SU-DHL-6 (cell line): Measurements from ENCODE around the gene DGLUCY.

Experiments used
- H2AFZ ChIP-seq: fragments of 200-600 bp; sonication (generic); 2 replicates; pipeline ENCODE4 v1.6.1; 2014; ENCODE audit warnings: low read depth, mild to moderate bottlenecking, moderate library complexity, mixed read lengths, antibody characterized with exemption, low read length; ENCODE audit not compliant: severe bottlenecking
- H3F3A ChIP-seq: fragments of 200-600 bp; shearing (Covaris generic); 2 replicates; pipeline ENCODE4 v1.6.0; 2016; ENCODE audit warnings: antibody characterized with exemption, mild to moderate bottlenecking; ENCODE audit not compliant: insufficient read depth
- H3K27ac ChIP-seq: fragments of 200-600 bp; sonication (generic); 2 replicates; pipeline ENCODE4 v1.5.1; 2016; ENCODE audit warnings: low read depth, mild to moderate bottlenecking, low read length, moderate library complexity, mixed read lengths
- H3K27me3 ChIP-seq: fragments of 200-600 bp; sonication (generic), shearing (Covaris generic); 2 replicates; pipeline ENCODE4 v1.6.0; 2014; ENCODE audit warnings: mild to moderate bottlenecking, low read length
- H3K36me3 ChIP-seq: fragments of 200-600 bp; sonication (generic); 2 replicates; pipeline ENCODE4 v1.6.1; 2014; ENCODE audit warnings: mild to moderate bottlenecking, low read length, mixed read lengths
- H3K4me2 ChIP-seq: fragments of 300-600, 200-600 bp; shearing (Covaris generic), sonication (generic); 2 replicates; pipeline ENCODE4 v1.6.0; 2014; ENCODE audit warnings: low read length, low read depth, mild to moderate bottlenecking; ENCODE audit not compliant: poor library complexity, severe bottlenecking
- H3K4me3 ChIP-seq: fragments of 200-600 bp; sonication (generic); 2 replicates; pipeline ENCODE4 v1.5.1; 2014; ENCODE audit warnings: antibody characterized with exemption, low read length, mild to moderate bottlenecking, mixed read lengths; ENCODE audit not compliant: insufficient read depth, poor library complexity, severe bottlenecking
- H3K79me2 ChIP-seq: fragments of 200-600 bp; sonication (generic); 2 replicates; pipeline ENCODE4 v1.6.1; 2014; ENCODE audit warnings: mild to moderate bottlenecking, low read length, moderate library complexity; ENCODE audit not compliant: insufficient read depth
- H3K9ac ChIP-seq: fragments of 200-600 bp; sonication (generic); 2 replicates; pipeline ENCODE4 v1.7.0; 2014; ENCODE audit warnings: mild to moderate bottlenecking, low read length
- H3K9me2 ChIP-seq: fragments of 200-600 bp; sonication (generic); replicated peaks from 2 replicates; pipeline ENCODE4 v1.6.1; 2014; ENCODE audit warnings: low read length; ENCODE audit not compliant: insufficient read depth
- H3K9me3 ChIP-seq: fragments of 200-600 bp; sonication (generic); 2 replicates; pipeline ENCODE4 v1.6.1; 2014; ENCODE audit warnings: low read length, mixed read lengths; ENCODE audit not compliant: insufficient read depth
- H4K20me1 ChIP-seq: fragments of 200-600 bp; sonication (generic); 2 replicates; pipeline ENCODE4 v1.6.1; 2014; ENCODE audit warnings: low read depth, mild to moderate bottlenecking, antibody characterized with exemption, low read length, moderate library complexity, mixed read lengths
- EZH2phosphoT487 ChIP-seq: fragments of 200-600 bp; sonication (generic), shearing (Covaris generic); conservative IDR thresholded peaks from 2 replicates; pipeline ENCODE4 v1.6.1; 2018; ENCODE audit warnings: mild to moderate bottlenecking, antibody characterized with exemption, low read length, moderate library complexity, mixed read lengths
- TF ChIP-seq, protein P1 (sequence below): fragments of 200-600 bp; sonication (generic); IDR thresholded peaks from one replicate; pipeline ENCODE4 v1.5.1; 2017; ENCODE audit warnings: antibody characterized with exemption, mild to moderate bottlenecking, low read length, moderate library complexity; ENCODE audit not compliant: insufficient read depth, poor library complexity, severe bottlenecking

The DGLUCY gene

DNA sequence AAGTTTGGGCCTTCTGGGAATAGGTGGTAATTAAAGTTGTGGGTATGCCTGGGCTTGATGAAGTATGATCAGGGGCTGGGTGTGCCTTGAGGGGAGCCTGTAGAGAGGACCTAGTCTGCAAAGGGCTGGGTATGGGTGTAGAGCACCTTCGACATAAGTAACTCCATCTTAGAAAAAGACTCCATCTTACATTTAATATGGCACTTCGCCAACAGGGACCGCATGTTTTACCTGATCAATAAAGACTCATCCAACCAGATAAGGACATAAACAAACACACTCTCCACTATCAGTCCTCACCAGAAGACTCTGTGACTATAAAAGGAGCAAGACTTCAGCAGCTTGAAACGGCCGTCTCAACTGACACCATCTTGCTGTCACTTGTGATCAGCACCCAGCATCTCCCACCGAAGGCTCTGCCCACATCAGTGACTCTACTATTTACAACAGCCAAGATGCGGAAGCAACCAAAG lies 154.1 kb downstream of the DGLUCY start:
- no peaks in the 10 kb centered on the region; the same call in 1 of the 2 replicates for H4K20me1 ChIP-seq
- no peaks in the 10 kb centered on the region for H3K79me2 ChIP-seq
- H3K27me3 ChIP-seq: no peaks in the 10 kb centered on the region
- peaks cover 17% of the 10 kb centered on the region for H3F3A ChIP-seq
- no peaks in the 10 kb centered on the region for H3K9me3 ChIP-seq
- no peak overlapping the region for H3K9ac ChIP-seq
- no peak overlapping the region for H3K4me2 ChIP-seq
- no peaks in the 10 kb centered on the region for H3K9me2 ChIP-seq
- TF ChIP-seq EZH2phosphoT487: no peak
- TF ChIP-seq, protein P1, sequence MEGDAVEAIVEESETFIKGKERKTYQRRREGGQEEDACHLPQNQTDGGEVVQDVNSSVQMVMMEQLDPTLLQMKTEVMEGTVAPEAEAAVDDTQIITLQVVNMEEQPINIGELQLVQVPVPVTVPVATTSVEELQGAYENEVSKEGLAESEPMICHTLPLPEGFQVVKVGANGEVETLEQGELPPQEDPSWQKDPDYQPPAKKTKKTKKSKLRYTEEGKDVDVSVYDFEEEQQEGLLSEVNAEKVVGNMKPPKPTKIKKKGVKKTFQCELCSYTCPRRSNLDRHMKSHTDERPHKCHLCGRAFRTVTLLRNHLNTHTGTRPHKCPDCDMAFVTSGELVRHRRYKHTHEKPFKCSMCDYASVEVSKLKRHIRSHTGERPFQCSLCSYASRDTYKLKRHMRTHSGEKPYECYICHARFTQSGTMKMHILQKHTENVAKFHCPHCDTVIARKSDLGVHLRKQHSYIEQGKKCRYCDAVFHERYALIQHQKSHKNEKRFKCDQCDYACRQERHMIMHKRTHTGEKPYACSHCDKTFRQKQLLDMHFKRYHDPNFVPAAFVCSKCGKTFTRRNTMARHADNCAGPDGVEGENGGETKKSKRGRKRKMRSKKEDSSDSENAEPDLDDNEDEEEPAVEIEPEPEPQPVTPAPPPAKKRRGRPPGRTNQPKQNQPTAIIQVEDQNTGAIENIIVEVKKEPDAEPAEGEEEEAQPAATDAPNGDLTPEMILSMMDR: no peak
- H3K27ac ChIP-seq: no peak overlapping the region
- H2AFZ ChIP-seq: no peak overlapping the region
- H3K4me3 ChIP-seq: no peak overlapping the region
- H3K36me3 ChIP-seq: 0 out of 2 replicates have a peak, but pooled peaks cover 6% of the 10 kb centered on the region

DNA sequence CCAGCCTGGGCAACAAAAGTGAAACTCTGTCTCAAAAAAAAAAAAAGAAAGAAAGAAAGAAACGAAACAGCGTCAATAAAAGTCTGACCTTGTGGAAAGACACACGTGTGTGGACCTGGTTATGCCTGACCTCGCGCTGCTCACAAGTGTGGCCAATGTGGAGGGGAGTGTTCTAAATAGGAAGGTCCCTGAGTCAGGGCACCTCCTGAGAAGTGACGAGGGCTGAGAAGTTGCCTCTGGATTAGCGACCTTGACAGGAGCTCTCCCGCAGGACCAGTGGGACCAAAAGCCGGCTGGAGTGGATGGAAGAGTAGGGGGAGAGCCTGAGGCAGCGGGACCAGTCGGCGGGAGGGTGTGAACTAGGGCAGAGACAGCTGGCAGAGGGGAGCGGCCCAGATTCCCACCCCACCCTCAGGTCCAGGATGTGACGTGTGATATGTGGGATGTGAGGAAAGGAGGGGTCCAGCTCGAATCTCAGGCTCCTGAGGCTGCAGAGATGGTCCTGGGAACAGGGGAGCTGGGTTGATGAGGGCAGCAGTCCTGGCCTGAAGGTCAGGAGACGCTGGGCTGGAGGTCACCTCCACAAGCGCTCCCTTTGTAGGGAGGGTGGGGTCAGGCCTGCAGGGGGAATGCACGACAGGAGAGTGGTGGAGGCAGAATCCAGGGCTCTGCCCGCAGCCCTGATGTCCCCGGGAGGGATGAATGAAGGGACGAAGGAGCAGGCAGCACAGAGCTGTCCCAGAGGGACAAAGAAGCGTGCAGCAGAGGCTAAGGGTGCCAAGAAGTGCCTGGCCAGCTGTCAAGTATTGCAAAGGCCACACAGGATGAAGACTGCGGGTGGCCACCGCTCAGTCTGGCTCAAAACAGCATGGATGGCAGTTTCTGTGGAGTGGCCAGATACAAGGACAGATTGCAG lies 155.5 kb downstream of the DGLUCY start:
- Histone ChIP-seq H3K9me2 (no peaks in the 10 kb centered on the region), H3K27ac (no peak overlapping the region), H2AFZ (no peak overlapping the region), H3K79me2 (no peaks in the 10 kb centered on the region), H3K9ac (no peak overlapping the region), H3K4me3 (no peak overlapping the region), H3F3A (peaks cover 17% of the 10 kb centered on the region), H3K36me3 (0 out of 2 replicates have a peak, but pooled peaks cover 6% of the 10 kb centered on the region), H3K4me2 (no peak overlapping the region), H3K27me3 (no peaks in the 10 kb centered on the region), H4K20me1 (no peaks in the 10 kb centered on the region; the same call in 1 of the 2 replicates), H3K9me3 (no peaks in the 10 kb centered on the region)
- TF ChIP-seq, protein P1: no peak
- TF ChIP-seq EZH2phosphoT487: no peak

DNA sequence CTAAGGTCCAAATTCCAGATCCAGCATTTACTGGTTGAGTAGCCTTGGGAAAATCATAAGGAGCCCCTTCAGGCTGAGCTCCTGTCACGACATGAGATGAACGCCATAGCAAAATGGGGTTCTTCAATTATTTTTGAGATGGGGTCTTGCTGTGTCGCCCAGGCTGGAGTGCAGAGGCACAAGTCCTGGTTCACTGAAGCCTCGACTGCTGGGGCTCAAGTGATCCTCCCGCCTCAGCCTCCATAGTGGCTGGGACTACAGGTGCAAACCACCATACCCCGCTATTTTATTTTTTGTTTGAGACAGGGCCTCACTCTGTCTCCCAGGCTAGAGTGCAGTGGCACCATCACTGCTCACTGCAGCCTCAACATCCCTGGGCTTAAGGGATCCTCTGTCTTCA lies 156.3 kb downstream of the DGLUCY start:
- Histone ChIP-seq H3F3A (peaks cover 17% of the 10 kb centered on the region), H3K36me3 (0 out of 2 replicates have a peak, but pooled peaks cover 6% of the 10 kb centered on the region), H3K9me2 (no peaks in the 10 kb centered on the region), H3K4me2 (no peak overlapping the region), H3K27me3 (no peaks in the 10 kb centered on the region), H3K27ac (no peak overlapping the region), H3K9me3 (no peaks in the 10 kb centered on the region), H3K4me3 (no peak overlapping the region), H4K20me1 (no peaks in the 10 kb centered on the region; the same call in 1 of the 2 replicates), H2AFZ (no peak overlapping the region), H3K9ac (no peak overlapping the region), H3K79me2 (no peaks in the 10 kb centered on the region)
- no peak for TF ChIP-seq EZH2phosphoT487
- TF ChIP-seq, protein P1: no peak
